HepG2 (cell line): ENCODE results near the gene TMF1. TPM values are rescaled to one million over a fixed set of nuclear protein-coding genes. Genes with fewer than 3 reads are reported as not detected.

Experiments
- CBX2 ChIP-seq, 2 experiments: fragments of 200-600 bp in 1 of 2; sonication (generic); formaldehyde crosslinking in 1 of 2; IDR thresholded peaks; 2 replicates each; pipeline versions ENCODE4 v1.7.0 to v1.8.1; 2018 to 2022; ENCODE audit warnings: low read depth in 2 of 2, low read length in 1 of 2, mild to moderate bottlenecking in 1 of 2, missing genetic modification reagents in 1 of 2
- DNMT3B ChIP-seq: conservative IDR thresholded peaks from 2 replicates; pipeline ENCODE4 v1.6.1; 2016; ENCODE audit warnings: missing biosample characterization, control low read depth
- HNF4G ChIP-seq, 2 experiments: sonication (generic) in 1 of 2; formaldehyde crosslinking in 1 of 2; IDR thresholded peaks; 2 replicates each; pipeline versions ENCODE4 v1.4.0 to v1.6.1; 2011 to 2020; ENCODE audit warnings: borderline replicate concordance in 2 of 2, low read depth in 2 of 2, mild to moderate bottlenecking in 2 of 2, low read length in 1 of 2, missing genetic modification reagents in 1 of 2, moderate library complexity in 1 of 2
- KLF13 ChIP-seq: sonication (generic); formaldehyde crosslinking; IDR thresholded peaks from 2 replicates; pipeline ENCODE4 v1.4.0; 2020; ENCODE audit warnings: mild to moderate bottlenecking, missing genetic modification reagents
- MAFG ChIP-seq: sonication (generic); formaldehyde crosslinking; IDR thresholded peaks from 2 replicates; pipeline ENCODE4 v1.5.1; 2020; ENCODE audit warnings: mild to moderate bottlenecking, missing genetic modification reagents
- MBD4 ChIP-seq: IDR thresholded peaks from 2 replicates; pipeline ENCODE4 v1.6.1; 2012; ENCODE audit warnings: low read length, inconsistent platforms, borderline replicate concordance
- MTA1 ChIP-seq: sonication (generic); formaldehyde crosslinking; IDR thresholded peaks from 2 replicates; pipeline ENCODE4 v1.4.0; 2020; ENCODE audit warnings: missing genetic modification reagents, mild to moderate bottlenecking, borderline replicate concordance
- NAIF1 ChIP-seq: sonication (generic); formaldehyde crosslinking; IDR thresholded peaks from 2 replicates; pipeline ENCODE4 v1.5.0; 2020; ENCODE audit warnings: mild to moderate bottlenecking, missing genetic modification reagents, borderline replicate concordance
- SAP130 ChIP-seq: IDR thresholded peaks from 2 replicates; pipeline ENCODE4 v1.6.1; 2016; ENCODE audit warnings: low read depth
- SYNCRIP ChIP-seq: fragments of 200-400 bp; formaldehyde crosslinking; IDR thresholded peaks from 2 replicates; pipeline ENCODE4 v1.6.1; 2018; ENCODE audit warnings: mild to moderate bottlenecking, low read depth, low read length; ENCODE audit not compliant: insufficient read depth
- TSC22D2 ChIP-seq: sonication (generic); formaldehyde crosslinking; IDR thresholded peaks from 2 replicates; pipeline ENCODE4 v1.5.1; 2020; ENCODE audit warnings: missing genetic modification reagents, mild to moderate bottlenecking, borderline replicate concordance
- ZKSCAN1 ChIP-seq: fragments of 150-350 bp; IDR thresholded peaks from 2 replicates; pipeline ENCODE4 v1.6.1; 2014; ENCODE audit warnings: low read length
- ZNF251 ChIP-seq: sonication (generic); formaldehyde crosslinking; IDR thresholded peaks from 2 replicates; pipeline ENCODE4 v1.9.0; 2021; ENCODE audit warnings: mild to moderate bottlenecking, missing genetic modification reagents
- ZNF274 ChIP-seq: sonication (generic); formaldehyde crosslinking; IDR thresholded peaks from 2 replicates; pipeline ENCODE4 v1.5.1; 2020; ENCODE audit warnings: mild to moderate bottlenecking, missing genetic modification reagents
- ZNF292 ChIP-seq: sonication (generic); formaldehyde crosslinking; IDR thresholded peaks from 2 replicates; pipeline ENCODE4 v1.8.1; 2022; ENCODE audit warnings: mild to moderate bottlenecking, low read depth, missing genetic modification reagents, borderline replicate concordance
- ZNF766 ChIP-seq: sonication (generic); formaldehyde crosslinking; IDR thresholded peaks from 2 replicates; pipeline ENCODE4 v1.5.0; 2020; ENCODE audit warnings: missing genetic modification reagents, borderline replicate concordance
- polyA plus RNA-seq, 8 experiments: library from polyadenylated mRNA; depleted of rRNA in 3 of 8; stranded (reverse) in 7 of 8; unstranded in 1 of 8; fragments of >200 nt; fragmentation: Illumina TruSeq in 4 of 8; extraction: Trizol in 4 of 8; gene quantifications; 2 replicates each; pipeline versions ENCODE4 v1.2.1 to v1.2.3, GENCODE V29; 2011 to 2016; ENCODE audit warnings: low read depth in 4 of 8, missing spikeins in 1 of 8, mixed read lengths in 1 of 8; ENCODE audit not compliant: insufficient read depth in 1 of 8
- total RNA-seq, 5 experiments: library from RNA; depleted of rRNA; stranded (reverse); fragments of >200 nt; fragmentation: Illumina TruSeq; extraction: Trizol; gene quantifications; 2 replicates each; pipeline ENCODE4 v1.2.3, GENCODE V29; 2016; ENCODE audit warnings: low read depth in 1 of 5
- TF ChIP-seq, protein P1 (sequence below): sonication (generic); formaldehyde crosslinking; IDR thresholded peaks from 2 replicates; pipeline ENCODE4 v1.4.0; 2020; ENCODE audit warnings: missing genetic modification reagents, mild to moderate bottlenecking, borderline replicate concordance
- TF ChIP-seq, protein P2 (sequence below): sonication (generic); formaldehyde crosslinking; IDR thresholded peaks from 2 replicates; pipeline ENCODE4 v1.4.0; 2020; ENCODE audit warnings: mild to moderate bottlenecking, missing genetic modification reagents
- TF ChIP-seq, protein P3 (sequence below): sonication (generic); formaldehyde crosslinking; conservative IDR thresholded peaks from 2 replicates; pipeline ENCODE4 v1.8.0; 2022; ENCODE audit warnings: mild to moderate bottlenecking, moderate library complexity, missing genetic modification reagents
- TF ChIP-seq, protein P4 (sequence below): sonication (generic); formaldehyde crosslinking; IDR thresholded peaks from 2 replicates; pipeline ENCODE4 v1.5.0; 2020; ENCODE audit warnings: mild to moderate bottlenecking, missing genetic modification reagents

The TMF1 gene
- total and polyA plus RNA-seq, 2 of the 13 experiments (the other 11 are each of a cell fraction or from before 2014, with no cell fraction given), result 12.1 to 38.4 TPM

DNA sequence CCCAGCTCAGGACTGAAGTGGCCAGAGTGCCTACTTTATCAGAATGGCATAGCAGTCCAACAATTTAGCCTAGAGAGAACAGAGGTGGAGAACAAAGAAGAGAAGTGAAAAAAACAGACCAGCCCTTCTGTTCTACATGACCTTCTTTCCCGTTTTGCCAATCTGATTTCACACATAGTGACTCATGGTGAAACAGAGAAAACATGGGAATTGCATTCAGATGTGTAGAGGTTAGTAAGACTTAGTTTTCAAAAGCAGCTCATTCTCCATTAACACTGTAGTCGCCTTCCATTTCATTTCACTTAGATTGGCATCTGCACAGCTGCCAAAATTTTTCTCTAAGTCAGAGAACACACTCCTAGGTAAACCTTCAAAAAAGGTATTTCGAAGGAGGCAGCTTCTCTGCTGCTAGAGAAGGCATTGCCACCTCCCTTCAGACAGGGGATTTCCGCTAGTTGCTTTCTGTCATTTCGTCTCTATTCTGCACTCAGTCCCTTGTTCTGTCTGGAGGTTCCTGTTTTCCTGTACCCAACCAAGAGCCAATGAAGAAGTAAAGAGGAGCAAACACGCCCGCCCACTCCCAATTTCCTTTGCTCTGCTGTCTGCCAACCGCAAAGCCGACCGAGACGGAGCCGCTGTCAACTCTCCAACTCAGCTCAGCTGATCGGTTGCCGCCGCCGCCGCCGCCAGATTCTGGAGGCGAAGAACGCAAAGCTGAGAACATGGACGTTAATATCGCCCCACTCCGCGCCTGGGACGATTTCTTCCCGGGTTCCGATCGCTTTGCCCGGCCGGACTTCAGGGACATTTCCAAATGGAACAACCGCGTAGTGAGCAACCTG, 32.4 kb upstream of the TMF1 start, which contains the start of gene ARL6IP5 (continued):
- no peak for TF ChIP-seq HNF4G (IDR thresholded peaks at IDR 0.05; ENCODE audit: borderline replicate concordance, low read depth, low read length)
- 0 out of 2 replicates have a peak, but pooled peaks have one; percentile 13 for TF ChIP-seq HNF4G (CRISPR knock-in tag; IDR thresholded peaks at IDR 0.05; ENCODE audit: borderline replicate concordance, low read depth)
- no peak for TF ChIP-seq CBX2 (IDR thresholded peaks at IDR 0.05; ENCODE audit: low read depth, low read length)
- no peak for TF ChIP-seq CBX2 (CRISPR knock-in tag; IDR thresholded peaks at IDR 0.05; ENCODE audit: low read depth)
- no peak for TF ChIP-seq SYNCRIP
- TF ChIP-seq, protein P1, sequence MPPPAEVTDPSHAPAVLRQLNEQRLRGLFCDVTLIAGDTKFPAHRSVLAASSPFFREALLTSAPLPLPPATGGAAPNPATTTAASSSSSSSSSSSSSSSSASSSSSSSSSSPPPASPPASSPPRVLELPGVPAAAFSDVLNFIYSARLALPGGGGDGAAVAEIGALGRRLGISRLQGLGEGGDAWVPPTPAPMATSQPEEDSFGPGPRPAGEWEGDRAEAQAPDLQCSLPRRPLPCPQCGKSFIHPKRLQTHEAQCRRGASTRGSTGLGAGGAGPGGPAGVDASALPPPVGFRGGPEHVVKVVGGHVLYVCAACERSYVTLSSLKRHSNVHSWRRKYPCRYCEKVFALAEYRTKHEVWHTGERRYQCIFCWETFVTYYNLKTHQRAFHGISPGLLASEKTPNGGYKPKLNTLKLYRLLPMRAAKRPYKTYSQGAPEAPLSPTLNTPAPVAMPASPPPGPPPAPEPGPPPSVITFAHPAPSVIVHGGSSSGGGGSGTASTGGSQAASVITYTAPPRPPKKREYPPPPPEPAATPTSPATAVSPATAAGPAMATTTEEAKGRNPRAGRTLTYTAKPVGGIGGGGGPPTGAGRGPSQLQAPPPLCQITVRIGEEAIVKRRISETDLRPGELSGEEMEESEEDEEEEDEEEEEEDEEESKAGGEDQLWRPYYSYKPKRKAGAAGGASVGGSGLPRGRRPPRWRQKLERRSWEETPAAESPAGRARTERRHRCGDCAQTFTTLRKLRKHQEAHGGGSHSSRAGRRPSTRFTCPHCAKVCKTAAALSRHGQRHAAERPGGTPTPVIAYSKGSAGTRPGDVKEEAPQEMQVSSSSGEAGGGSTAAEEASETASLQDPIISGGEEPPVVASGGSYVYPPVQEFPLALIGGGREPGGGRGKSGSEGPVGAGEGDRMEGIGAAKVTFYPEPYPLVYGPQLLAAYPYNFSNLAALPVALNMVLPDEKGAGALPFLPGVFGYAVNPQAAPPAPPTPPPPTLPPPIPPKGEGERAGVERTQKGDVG (CRISPR knock-in tag), result no peak
- TF ChIP-seq, protein P2, sequence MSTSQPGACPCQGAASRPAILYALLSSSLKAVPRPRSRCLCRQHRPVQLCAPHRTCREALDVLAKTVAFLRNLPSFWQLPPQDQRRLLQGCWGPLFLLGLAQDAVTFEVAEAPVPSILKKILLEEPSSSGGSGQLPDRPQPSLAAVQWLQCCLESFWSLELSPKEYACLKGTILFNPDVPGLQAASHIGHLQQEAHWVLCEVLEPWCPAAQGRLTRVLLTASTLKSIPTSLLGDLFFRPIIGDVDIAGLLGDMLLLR (CRISPR knock-in tag), result peak; percentile 30; the same call in 1 of the 2 replicates
- TF ChIP-seq, protein P3, sequence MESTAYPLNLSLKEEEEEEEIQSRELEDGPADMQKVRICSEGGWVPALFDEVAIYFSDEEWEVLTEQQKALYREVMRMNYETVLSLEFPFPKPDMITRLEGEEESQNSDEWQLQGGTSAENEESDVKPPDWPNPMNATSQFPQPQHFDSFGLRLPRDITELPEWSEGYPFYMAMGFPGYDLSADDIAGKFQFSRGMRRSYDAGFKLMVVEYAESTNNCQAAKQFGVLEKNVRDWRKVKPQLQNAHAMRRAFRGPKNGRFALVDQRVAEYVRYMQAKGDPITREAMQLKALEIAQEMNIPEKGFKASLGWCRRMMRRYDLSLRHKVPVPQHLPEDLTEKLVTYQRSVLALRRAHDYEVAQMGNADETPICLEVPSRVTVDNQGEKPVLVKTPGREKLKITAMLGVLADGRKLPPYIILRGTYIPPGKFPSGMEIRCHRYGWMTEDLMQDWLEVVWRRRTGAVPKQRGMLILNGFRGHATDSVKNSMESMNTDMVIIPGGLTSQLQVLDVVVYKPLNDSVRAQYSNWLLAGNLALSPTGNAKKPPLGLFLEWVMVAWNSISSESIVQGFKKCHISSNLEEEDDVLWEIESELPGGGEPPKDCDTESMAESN, result peak; percentile 69; the same call in 1 of the 2 replicates
- no peak for TF ChIP-seq ZNF251
- no peak for TF ChIP-seq KLF13 (CRISPR knock-in tag)
- TF ChIP-seq MTA1, result no peak
- TF ChIP-seq NAIF1 (CRISPR knock-in tag), result no peak
- no peak for TF ChIP-seq MAFG
- no peak for TF ChIP-seq TSC22D2 (CRISPR knock-in tag)
- no peak for TF ChIP-seq MBD4
- TF ChIP-seq SAP130 (CRISPR knock-in tag), result peak; percentile 94
- no peak for TF ChIP-seq ZNF292 (CRISPR knock-in tag)
- TF ChIP-seq ZKSCAN1, result no peak
- TF ChIP-seq ZNF766 (CRISPR knock-in tag), result no peak
- no peak for TF ChIP-seq ZNF274 (CRISPR knock-in tag)
- TF ChIP-seq, protein P4, sequence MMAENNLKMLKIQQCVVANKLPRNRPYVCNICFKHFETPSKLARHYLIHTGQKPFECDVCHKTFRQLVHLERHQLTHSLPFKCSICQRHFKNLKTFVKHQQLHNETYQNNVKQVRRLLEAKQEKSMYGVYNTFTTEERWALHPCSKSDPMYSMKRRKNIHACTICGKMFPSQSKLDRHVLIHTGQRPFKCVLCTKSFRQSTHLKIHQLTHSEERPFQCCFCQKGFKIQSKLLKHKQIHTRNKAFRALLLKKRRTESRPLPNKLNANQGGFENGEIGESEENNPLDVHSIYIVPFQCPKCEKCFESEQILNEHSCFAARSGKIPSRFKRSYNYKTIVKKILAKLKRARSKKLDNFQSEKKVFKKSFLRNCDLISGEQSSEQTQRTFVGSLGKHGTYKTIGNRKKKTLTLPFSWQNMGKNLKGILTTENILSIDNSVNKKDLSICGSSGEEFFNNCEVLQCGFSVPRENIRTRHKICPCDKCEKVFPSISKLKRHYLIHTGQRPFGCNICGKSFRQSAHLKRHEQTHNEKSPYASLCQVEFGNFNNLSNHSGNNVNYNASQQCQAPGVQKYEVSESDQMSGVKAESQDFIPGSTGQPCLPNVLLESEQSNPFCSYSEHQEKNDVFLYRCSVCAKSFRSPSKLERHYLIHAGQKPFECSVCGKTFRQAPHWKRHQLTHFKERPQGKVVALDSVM (CRISPR knock-in tag), result no peak
- 0 out of 2 replicates have a peak, but pooled peaks have one; percentile 32 for TF ChIP-seq DNMT3B (CRISPR knock-in tag)
